ENCODE data around the gene UCK2. TPM values are rescaled to one million over a fixed set of nuclear protein-coding genes. Genes with fewer than 3 reads are reported as not detected.

The UCK2 gene
- 52.8 and 60.6 TPM in 2 replicates for total RNA-seq (2011; cell fraction: chromatin; rRNA removed; ENCODE audit: low replicate concordance)
- total RNA-seq (2011; cell fraction: nucleolus; rRNA removed): 42.2 and 49.3 TPM in 2 replicates
- 54.6 and 75.2 TPM in 2 replicates for total RNA-seq (2011; cell fraction: nucleoplasm; rRNA removed)
- total RNA-seq (2014; rRNA removed) (145 and 159 TPM in 2 replicates), total RNA-seq (2014; rRNA removed; fragmentation: Illumina TruSeq; extraction: Trizol) (59.0 and 78.5 TPM in 2 replicates), total RNA-seq (2015; rRNA removed; fragmentation: Illumina TruSeq; extraction: Trizol) (71.6 and 73.9 TPM in 2 replicates), total RNA-seq (2021) (95.9 and 98.2 TPM in 2 replicates), polyA plus RNA-seq (2011; rRNA removed) (90.5 and 103 TPM in 2 replicates), polyA plus RNA-seq (2014; fragmentation: Illumina TruSeq; extraction: Trizol) (95.8 and 111 TPM in 2 replicates), polyA plus RNA-seq (2014; fragmentation: Nextera tagmentation; extraction: Ambion mirVana) (10 to 100 TPM; 84.6 to 86.7 TPM), polyA plus RNA-seq (2014; rRNA removed) (104 and 122 TPM in 2 replicates), polyA minus RNA-seq (2011; rRNA and poly(A)+ RNA removed) (98.7 and 137 TPM in 2 replicates), Bru-seq, nascent RNA (percentile 91 among the genes with signal in this experiment), BruChase-seq, experiment 1, labeled RNA remaining after a 2-hour chase (percentile 88 among the genes with signal in this experiment), BruChase-seq, experiment 2, labeled RNA remaining after a 6-hour chase (percentile 84 among the genes with signal in this experiment)
- polyA plus RNA-seq (2011; cell fraction: cytosol; rRNA removed): 121 and 167 TPM in 2 replicates
- polyA plus RNA-seq (2011; cell fraction: nucleus; rRNA removed): 54.4 and 62.7 TPM in 2 replicates
- polyA plus RNA-seq (2012): 49.6 and 96.6 TPM in 2 replicates
- 61.1 and 70.9 TPM in 2 replicates for polyA minus RNA-seq (2011; cell fraction: cytosol; rRNA and poly(A)+ RNA removed)
- 28.7 and 32.3 TPM in 2 replicates for polyA minus RNA-seq (2011; cell fraction: nucleus; rRNA and poly(A)+ RNA removed)
- long read RNA-seq, experiment 1, full-length matches to known transcripts: 117 of 252 reads
- long read RNA-seq, experiment 1, partial matches to known transcripts: 64 of 252 reads
- long read RNA-seq, experiment 1, other reads (novel, unspliced or antisense): 71 of 252 reads
- long read RNA-seq, experiment 2, full-length matches to known transcripts: 79 of 107 reads
- long read RNA-seq, experiment 2, partial matches to known transcripts: 2 of 107 reads
- long read RNA-seq, experiment 2, other reads (novel, unspliced or antisense): 26 of 107 reads
- long read RNA-seq, experiment 3, full-length matches to known transcripts: 66 of 77 reads
- long read RNA-seq, experiment 3, partial matches to known transcripts: 3 of 77 reads
- long read RNA-seq, experiment 3, other reads (novel, unspliced or antisense): 8 of 77 reads

GRCh38 chr1:165827268-165828102 is at the start of gene UCK2:
Gene UCK2, plus strand, starts transcription at chr1:165827614. Its CDS starts 220 bp downstream, at chr1:165827834.
- FAIRE-seq (no peak), DNase-seq (ENCODE audit: extremely low read depth in 1 of 4, low spot score in 3 of 4) (peak; percentile 89 to 92 (median 91)), ATAC-seq (peak; percentile 88)
- no peaks in the 10 kb centered on the region for H3K9me1 ChIP-seq (ENCODE audit: control insufficient read depth, insufficient read depth, low read length)
- H3K9me3 ChIP-seq (replicated peaks; ENCODE audit: control insufficient read depth, insufficient read depth, low read depth, low read length): no peaks in the 10 kb centered on the region
- H3K27ac ChIP-seq (ENCODE audit: extremely low read depth, low read depth, low read length): peak within 1 kb of the TSS; percentile 95
- H3K4me2 ChIP-seq (ENCODE audit: insufficient read depth, low read length): peak within 1 kb of the TSS; percentile 91
- peak within 1 kb of the TSS; percentile 90 for H2AFZ ChIP-seq (ENCODE audit: low read depth, low read length)
- H3K79me2 ChIP-seq (ENCODE audit: control insufficient read depth, insufficient read depth, low read length): peaks cover 51% of the 10 kb centered on the region
- H3K9ac ChIP-seq (ENCODE audit: insufficient read depth in 1 of 2, low read depth in 2 of 2, low read length in 2 of 2): peak within 1 kb of the TSS; percentile 96
- H4K20me1 ChIP-seq (replicated peaks; ENCODE audit: control insufficient read depth, insufficient read depth, low read length): no peaks in the 10 kb centered on the region
- peaks cover 6% of the 10 kb centered on the region; the same call in 1 of the 3 replicates for H3K36me3 ChIP-seq (ENCODE audit: control insufficient read depth, insufficient read depth, low read length)
- H3K27me3 ChIP-seq (ENCODE audit: control insufficient read depth in 2 of 2, insufficient read depth in 2 of 2, low read length in 2 of 2): no peaks in the 10 kb centered on the region; a peak in 1 of 5 replicates
- WGBS (ENCODE audit: insufficient coverage, low coverage, missing lambda C conversion rate): under 1% methylated on average over 73 of the region's 94 CpGs
- POLR2A ChIA-PET: interaction anchor here (0.5 to 5.9 kb wide), 6 partner anchors 9 to 57 kb away, joined by 3 to 48 read pairs (median 19); partner anchors contain the start of gene TMCO1
- intact Hi-C loops (cut with micrococcal nuclease) (loop anchor here (1.0 to 5.0 kb wide), 4 partner anchors 59 to 229 kb away; partner anchors contain the start of gene TMCO1), in situ Hi-C loops (cut with MboI) (no loop called here)
- H3K4me1 ChIP-seq (replicated peaks in 1 of 2; ENCODE audit: control insufficient read depth in 2 of 2, insufficient read depth in 2 of 2, low read length in 2 of 2): peaks cover 8 to 16% of the 10 kb centered on the region in 2 experiments
- peak within 1 kb of the TSS; percentile 78 for H3K4me3 ChIP-seq
- no TSS peak for BruUV-seq (replicated peaks)
- CTCF ChIA-PET (ENCODE audit: low intra/inter-chr PET ratio): interaction anchor here (1.0 to 1.2 kb wide), 2 partner anchors 44 to 59 kb away, joined by 4 to 5 read pairs; partner anchors contain the start of gene TMCO1
- peak; percentile 68; the same call in 1 of the 2 replicates for TF ChIP-seq KLF1 (tag; IDR thresholded peaks at IDR 0.05)
- peak; percentile 88 for TF ChIP-seq CTCFL (IDR thresholded peaks at IDR 0.05; ENCODE audit: borderline replicate concordance, insufficient read depth, low read depth, low read length, poor library complexity, severe bottlenecking)
- no peak; the same call in 1 of the 2 replicates for TF ChIP-seq LARP7 (IDR thresholded peaks at IDR 0.05)
- TF ChIP-seq USF1 (CRISPR knock-in tag; IDR thresholded peaks at IDR 0.05): peak; percentile 23
- no peak for TF ChIP-seq SMARCA5 (IDR thresholded peaks at IDR 0.05)

All from K562 (cell line).